KOPT-K1 (cell line): ENCODE results near the gene UTP14C.
"Not testable (repeated sequence)": the region's sequence is repeated elsewhere in the genome, so short reads cannot be mapped to it uniquely, and the experiment has no call there.

Source experiments
- H3K27ac ChIP-seq: fragments of 200-600 bp; sonication (generic); 2 replicates; pipeline ENCODE4 v1.5.1; 2016; ENCODE audit warnings: antibody characterized with exemption, mild to moderate bottlenecking, low read depth, low read length; ENCODE audit not compliant: poor library complexity, severe bottlenecking
- H3K36me3 ChIP-seq: fragments of 200-600 bp; sonication (generic); 2 replicates; pipeline ENCODE4 v1.5.1; 2017; ENCODE audit warnings: antibody characterized with exemption, mild to moderate bottlenecking, low read length, moderate library complexity; ENCODE audit not compliant: insufficient read depth
- H3K9me3 ChIP-seq: fragments of 200-600 bp; sonication (generic); 2 replicates; pipeline ENCODE4 v1.5.1; 2017; ENCODE audit warnings: antibody characterized with exemption, low read length, mild to moderate bottlenecking; ENCODE audit not compliant: insufficient read depth, poor library complexity, severe bottlenecking

Gene UTP14C

GRCh38 chr13:52012512-52012836 lies 12.0 kb upstream of the UTP14C start:
- Histone ChIP-seq H3K27ac (peak overlapping the region; percentile 67), H3K9me3 (no peaks in the 10 kb centered on the region), H3K36me3 (peaks cover 20% of the 10 kb centered on the region)

GRCh38 chr13:52016296-52016695 lies 8.2 kb upstream of the UTP14C start:
- Histone ChIP-seq H3K27ac (no peak overlapping the region), H3K36me3 (peaks cover 49% of the 10 kb centered on the region), H3K9me3 (no peaks in the 10 kb centered on the region)

GRCh38 chr13:52020191-52020590 lies 4.3 kb upstream of the UTP14C start:
- Histone ChIP-seq H3K9me3 (no peaks in the 10 kb centered on the region), H3K27ac (no peak overlapping the region), H3K36me3 (peaks cover 80% of the 10 kb centered on the region)

- Histone ChIP-seq H3K36me3 (peaks cover 83% of the 10 kb centered on the region), H3K27ac (no peak overlapping the region), H3K9me3 (no peaks in the 10 kb centered on the region)
These were observed 2.1 kb upstream of the UTP14C start for GRCh38 chr13:52022356-52022755.

GRCh38 chr13:52025475-52026245 lies 1.2 kb downstream of the UTP14C start:
- Histone ChIP-seq H3K27ac (no peak overlapping the region), H3K9me3 (no peaks in the 10 kb centered on the region), H3K36me3 (peaks cover 88% of the 10 kb centered on the region)

- Histone ChIP-seq H3K36me3 (peaks cover 89% of the 10 kb centered on the region), H3K9me3 (no peaks in the 10 kb centered on the region), H3K27ac (no peak overlapping the region)
These were observed 1.7 kb downstream of the UTP14C start for GRCh38 chr13:52026246-52026626.

- H3K36me3 ChIP-seq = peaks cover 78% of the 10 kb centered on the region
- H3K9me3 ChIP-seq = no peaks in the 10 kb centered on the region
- H3K27ac ChIP-seq = no peak overlapping the region
These were observed 3.3 kb downstream of the UTP14C start for GRCh38 chr13:52027832-52028231.

- Histone ChIP-seq H3K36me3 (peaks cover 68% of the 10 kb centered on the region), H3K9me3 (no peaks in the 10 kb centered on the region), H3K27ac (no peak overlapping the region)
These were observed 5.1 kb downstream of the UTP14C start for GRCh38 chr13:52029569-52029968.

GRCh38 chr13:52030401-52030800 lies 5.9 kb downstream of the UTP14C start:
- peaks cover 60% of the 10 kb centered on the region for H3K36me3 ChIP-seq
- H3K9me3 ChIP-seq, H3K27ac ChIP-seq: not testable (repeated sequence)

GRCh38 chr13:52033039-52033438 lies 8.5 kb downstream of the UTP14C start:
- H3K9me3 ChIP-seq = no peaks in the 10 kb centered on the region
- no peak overlapping the region for H3K27ac ChIP-seq
- peaks cover 36% of the 10 kb centered on the region for H3K36me3 ChIP-seq

GRCh38 chr13:52034616-52035226 lies 10.2 kb downstream of the UTP14C start:
- Histone ChIP-seq H3K36me3 (peaks cover 20% of the 10 kb centered on the region), H3K27ac (no peak overlapping the region), H3K9me3 (no peaks in the 10 kb centered on the region)

GRCh38 chr13:52036037-52036436 lies 11.5 kb downstream of the UTP14C start:
- Histone ChIP-seq H3K36me3 (peaks cover 6% of the 10 kb centered on the region; the same call in 1 of the 2 replicates), H3K27ac (no peak overlapping the region), H3K9me3 (no peaks in the 10 kb centered on the region)

- H3K9me3 ChIP-seq = peaks cover 3% of the 10 kb centered on the region
- no peaks in the 10 kb centered on the region for H3K36me3 ChIP-seq
- H3K27ac ChIP-seq = no peak overlapping the region
These were observed 19.2 kb downstream of the UTP14C start for GRCh38 chr13:52043675-52044074.

- no peaks in the 10 kb centered on the region for H3K9me3 ChIP-seq
- H3K36me3 ChIP-seq = no peaks in the 10 kb centered on the region
- no peak overlapping the region for H3K27ac ChIP-seq
These were observed 23.0 kb downstream of the UTP14C start for GRCh38 chr13:52047463-52047862.

- Histone ChIP-seq H3K36me3 (no peaks in the 10 kb centered on the region), H3K27ac (no peak overlapping the region), H3K9me3 (no peaks in the 10 kb centered on the region)
These were observed 24.0 kb downstream of the UTP14C start for GRCh38 chr13:52048516-52048915.

- Histone ChIP-seq H3K27ac (no peak overlapping the region), H3K9me3 (no peaks in the 10 kb centered on the region), H3K36me3 (no peaks in the 10 kb centered on the region)
These were observed 26.9 kb downstream of the UTP14C start for GRCh38 chr13:52051400-52051799.
